ENCODE measurements around the gene TLCD2.

Gene TLCD2, protein sequence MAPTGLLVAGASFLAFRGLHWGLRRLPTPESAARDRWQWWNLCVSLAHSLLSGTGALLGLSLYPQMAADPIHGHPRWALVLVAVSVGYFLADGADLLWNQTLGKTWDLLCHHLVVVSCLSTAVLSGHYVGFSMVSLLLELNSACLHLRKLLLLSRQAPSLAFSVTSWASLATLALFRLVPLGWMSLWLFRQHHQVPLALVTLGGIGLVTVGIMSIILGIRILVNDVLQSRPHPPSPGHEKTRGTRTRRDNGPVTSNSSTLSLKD

DNA sequence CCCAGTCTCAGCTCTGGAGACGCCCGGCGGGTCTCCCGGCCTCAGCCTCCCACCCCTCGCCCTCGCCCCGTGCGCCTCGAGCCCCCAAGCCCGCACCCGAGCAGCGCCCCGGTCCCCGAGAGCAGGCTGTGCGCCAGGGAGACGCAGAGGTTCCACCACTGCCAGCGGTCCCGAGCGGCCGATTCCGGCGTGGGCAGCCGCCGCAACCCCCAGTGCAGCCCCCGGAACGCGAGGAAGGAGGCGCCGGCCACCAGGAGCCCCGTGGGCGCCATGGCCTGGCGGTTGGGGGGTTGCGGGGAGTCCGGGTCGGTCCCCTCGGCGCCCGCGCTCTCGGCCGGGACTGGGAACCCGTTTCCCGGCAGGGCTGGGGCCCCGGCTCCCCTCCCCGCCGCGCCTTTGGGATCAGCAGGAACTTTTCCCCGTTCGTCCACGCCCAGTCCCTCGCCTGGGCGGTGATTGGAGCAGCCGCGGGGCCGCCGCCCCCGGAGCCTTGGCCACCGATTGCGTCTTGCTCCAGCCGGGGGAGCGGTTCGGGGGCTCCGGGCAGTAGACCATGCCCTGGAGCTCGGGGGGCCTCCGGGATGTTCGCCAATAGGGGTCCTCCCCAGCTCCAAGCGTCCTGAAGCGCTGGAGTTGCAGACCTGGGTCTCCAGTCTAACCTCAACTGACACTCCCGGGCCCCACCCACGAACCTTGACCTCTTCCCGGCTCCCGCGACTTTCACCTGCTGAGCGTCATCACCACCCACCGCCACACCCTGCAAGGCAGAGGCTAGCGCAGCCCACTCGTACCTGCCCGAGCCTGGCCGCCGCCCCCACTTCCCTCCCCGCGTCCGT, at the start of gene TLCD2:
Gene TLCD2 (minus strand): TSS at position 407 of the 836 bp plus-strand sequence. CDS start 135 bp downstream, at position 272.
- CTCF ChIA-PET: no interaction called here
- Mint-ChIP-seq H3K27me3 (peaks cover 92% of the 10 kb centered on the region), H3K4me3 (peak within 1 kb of the TSS; percentile 47), H3K27ac (no peak within 1 kb of the TSS), H3K4me1 (peaks cover 33% of the 10 kb centered on the region), H3K9me3 (no peaks in the 10 kb centered on the region), H3K36me3 (peaks cover 17% of the 10 kb centered on the region)
- peak; percentile 36 for DNase-seq

DNA sequence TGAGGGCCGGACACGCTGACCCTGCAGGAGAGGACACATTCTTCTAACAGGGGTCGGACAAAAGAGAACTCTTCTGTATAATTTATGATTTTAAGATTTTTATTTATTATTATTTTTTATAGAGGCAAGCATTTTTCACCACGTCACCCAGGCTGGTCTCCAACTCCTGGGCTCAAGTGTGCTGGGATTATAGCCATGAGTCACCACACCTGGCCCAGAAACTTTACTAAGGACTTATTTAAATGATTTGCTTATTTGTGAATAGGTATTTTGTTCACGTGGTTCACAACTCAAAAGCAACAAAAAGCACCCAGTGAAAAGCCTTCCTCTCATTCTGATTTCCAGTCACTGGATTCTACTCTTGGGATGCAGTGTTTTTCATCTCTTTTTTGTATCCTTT, 49.4 kb upstream of the TLCD2 start:
- H3K4me3 Mint-ChIP-seq: no peak overlapping the region
- H3K9me3 Mint-ChIP-seq: peaks cover 1% of the 10 kb centered on the region
- DNase-seq: no peak
- CTCF ChIA-PET: no interaction called here
- peaks cover 3% of the 10 kb centered on the region for H3K36me3 Mint-ChIP-seq
- H3K27me3 Mint-ChIP-seq: peaks cover 47% of the 10 kb centered on the region
- H3K4me1 Mint-ChIP-seq: peaks cover 32% of the 10 kb centered on the region
- no peak overlapping the region for H3K27ac Mint-ChIP-seq

DNA sequence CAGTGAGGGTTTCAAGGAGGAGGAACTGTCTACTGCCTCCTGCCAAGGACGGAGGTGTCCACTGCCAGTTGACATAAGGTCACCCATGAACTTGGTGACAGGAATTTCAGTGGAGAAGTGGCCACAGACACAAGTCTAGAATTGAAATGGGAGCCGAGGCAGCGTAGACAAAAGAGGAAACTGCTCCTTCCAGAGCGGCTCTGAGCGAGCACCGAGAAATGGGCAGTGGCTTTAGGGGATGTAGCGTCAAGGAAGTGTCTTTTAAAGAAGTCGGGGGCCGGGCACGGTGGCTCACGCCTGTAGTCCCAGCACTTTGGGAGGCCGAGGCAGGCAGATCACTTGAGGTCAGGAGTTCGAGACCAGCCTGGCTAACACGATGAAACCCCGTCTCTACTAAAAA, 48.6 kb upstream of the TLCD2 start:
- Mint-ChIP-seq H3K27me3 (peaks cover 53% of the 10 kb centered on the region), H3K9me3 (no peaks in the 10 kb centered on the region), H3K4me1 (peaks cover 24% of the 10 kb centered on the region), H3K4me3 (no peak overlapping the region), H3K27ac (no peak overlapping the region), H3K36me3 (no peaks in the 10 kb centered on the region)
- DNase-seq: no peak
- CTCF ChIA-PET: no interaction called here

DNA sequence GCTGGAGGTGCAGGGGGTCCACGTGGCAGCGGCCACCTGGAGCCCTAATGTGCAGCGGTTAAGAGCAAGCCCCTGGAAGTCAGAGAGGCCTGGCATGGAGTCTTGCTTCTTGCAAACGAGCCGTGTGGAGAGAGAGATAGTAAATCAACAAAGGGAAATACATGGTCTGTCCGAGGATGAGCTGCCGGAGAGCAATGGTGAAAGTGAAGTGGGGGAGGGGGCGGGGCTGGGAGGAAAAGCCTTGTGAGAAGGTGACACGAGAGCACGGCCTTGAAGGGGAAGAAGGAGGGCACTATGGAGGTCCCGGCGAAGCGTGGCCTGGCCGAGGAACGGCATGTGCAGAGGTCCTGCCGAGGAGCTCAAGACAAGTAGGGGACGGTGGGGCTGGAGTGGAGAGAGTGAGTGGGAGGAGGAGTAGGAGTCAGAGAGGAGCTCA, 45.7 kb upstream of the TLCD2 start:
- Mint-ChIP-seq H3K27ac (no peak overlapping the region), H3K4me1 (peaks cover 4% of the 10 kb centered on the region), H3K27me3 (peaks cover 67% of the 10 kb centered on the region), H3K9me3 (no peaks in the 10 kb centered on the region), H3K36me3 (no peaks in the 10 kb centered on the region), H3K4me3 (no peak overlapping the region)
- CTCF ChIA-PET: no interaction called here
- DNase-seq: no peak

DNA sequence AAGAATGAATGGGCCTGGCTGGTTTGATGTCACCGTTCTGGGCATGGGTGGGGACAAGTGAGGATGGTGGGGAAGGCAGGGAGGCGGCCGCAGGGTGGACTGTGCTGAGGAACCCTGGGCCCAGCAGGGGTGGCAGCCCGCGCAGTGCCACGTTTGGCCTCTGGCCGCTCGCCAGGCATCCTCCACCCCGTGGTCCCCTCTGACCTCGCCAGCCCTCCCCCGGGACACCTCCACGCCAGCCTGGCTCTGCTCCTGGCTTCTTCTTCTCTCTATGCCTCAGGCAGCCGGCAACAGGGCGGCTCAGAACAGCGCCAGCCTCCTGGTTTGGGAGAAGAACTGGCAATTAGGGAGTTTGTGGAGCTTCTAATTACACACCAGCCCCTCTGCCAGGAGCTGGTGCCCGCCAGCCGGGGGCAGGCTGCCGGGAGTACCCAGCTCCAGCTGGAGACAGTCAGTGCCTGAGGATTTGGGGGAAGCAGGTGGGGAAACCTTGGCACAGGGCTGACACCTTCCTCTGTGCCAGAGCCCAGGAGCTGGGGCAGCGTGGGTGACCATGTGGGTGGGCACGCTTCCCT, 45.2 kb upstream of the TLCD2 start:
- Mint-ChIP-seq H3K4me1 (peaks cover 4% of the 10 kb centered on the region), H3K4me3 (no peak overlapping the region), H3K27me3 (peaks cover 71% of the 10 kb centered on the region), H3K27ac (no peak overlapping the region), H3K9me3 (no peaks in the 10 kb centered on the region), H3K36me3 (no peaks in the 10 kb centered on the region)
- DNase-seq: no peak
- CTCF ChIA-PET: no interaction called here

DNA sequence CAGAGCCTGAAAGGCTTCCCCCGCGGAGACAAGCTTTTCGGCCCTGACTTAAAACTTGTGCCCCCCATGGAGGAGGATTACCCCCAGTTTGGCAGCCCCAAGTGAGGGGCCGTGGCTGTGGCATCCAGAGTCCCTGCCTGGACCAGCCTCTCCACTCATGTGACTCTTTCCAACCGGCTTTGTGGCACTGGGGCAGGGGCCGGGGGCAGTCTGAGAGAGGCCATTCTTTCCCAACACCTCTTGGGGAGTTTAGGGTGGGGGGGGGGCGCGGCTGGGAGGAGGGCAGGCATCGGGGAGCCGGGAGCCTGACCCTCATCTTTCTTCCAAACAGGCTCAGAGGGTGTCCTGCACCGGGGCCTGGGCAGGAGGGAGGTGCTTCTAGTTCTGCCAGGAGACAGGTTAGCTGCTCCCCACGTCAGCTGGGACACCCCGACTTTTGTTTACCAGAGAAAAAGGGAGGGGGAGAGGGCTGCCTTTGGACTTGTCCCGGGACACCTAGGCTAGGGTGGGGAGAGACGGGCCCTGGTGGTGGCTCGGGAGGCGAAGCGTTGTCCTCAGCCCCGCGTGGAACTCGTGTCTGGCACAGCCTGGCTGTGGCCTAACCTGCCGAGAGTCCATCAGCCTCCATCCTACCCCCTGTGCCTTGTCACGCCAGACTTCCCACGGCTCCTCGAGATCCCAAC, 44.4 kb upstream of the TLCD2 start:
- Mint-ChIP-seq H3K36me3 (no peaks in the 10 kb centered on the region), H3K9me3 (no peaks in the 10 kb centered on the region), H3K4me1 (peaks cover 4% of the 10 kb centered on the region), H3K4me3 (no peak overlapping the region), H3K27ac (no peak overlapping the region), H3K27me3 (peaks cover 67% of the 10 kb centered on the region)
- CTCF ChIA-PET: interaction anchor here (0.8 kb wide), 1 partner anchor 9 kb away, joined by 3 read pairs; no protein-coding TSS in a partner anchor
- DNase-seq: no peak

DNA sequence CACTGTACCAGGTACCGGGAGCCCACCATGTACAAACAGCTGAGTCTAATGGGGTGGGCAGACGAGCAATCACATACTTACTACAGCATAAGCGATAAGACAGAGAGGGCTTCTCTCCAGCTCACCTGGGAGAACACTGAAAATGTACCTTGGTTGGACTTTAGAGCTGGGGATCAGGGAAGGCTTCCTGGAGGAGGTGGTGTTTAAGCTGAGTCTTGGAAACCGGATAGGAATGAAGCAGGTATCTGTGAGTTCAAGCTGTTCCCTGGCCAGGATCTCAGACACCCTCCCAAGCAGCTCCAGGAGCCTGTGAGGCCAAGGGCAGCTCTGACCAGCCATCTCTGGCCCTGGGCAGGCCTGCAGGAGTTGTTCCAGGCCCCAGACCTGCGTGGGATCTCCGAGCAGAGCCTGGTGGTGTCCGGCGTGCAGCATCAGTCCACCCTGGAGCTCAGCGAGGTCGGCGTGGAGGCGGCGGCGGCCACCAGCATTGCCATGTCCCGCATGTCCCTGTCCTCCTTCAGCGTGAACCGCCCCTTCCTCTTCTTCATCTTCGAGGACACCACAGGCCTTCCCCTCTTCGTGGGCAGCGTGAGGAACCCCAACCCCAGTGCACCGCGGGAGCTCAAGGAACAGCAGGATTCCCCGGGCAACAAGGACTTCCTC, 43.7 kb upstream of the TLCD2 start:
- Mint-ChIP-seq H3K27me3 (peaks cover 63% of the 10 kb centered on the region), H3K4me1 (peaks cover 4% of the 10 kb centered on the region), H3K27ac (no peak overlapping the region), H3K4me3 (no peak overlapping the region), H3K9me3 (no peaks in the 10 kb centered on the region), H3K36me3 (no peaks in the 10 kb centered on the region)
- CTCF ChIA-PET: interaction anchor here (0.8 kb wide), 1 partner anchor 10 kb away, joined by 3 read pairs; no protein-coding TSS in a partner anchor
- DNase-seq: no peak

DNA sequence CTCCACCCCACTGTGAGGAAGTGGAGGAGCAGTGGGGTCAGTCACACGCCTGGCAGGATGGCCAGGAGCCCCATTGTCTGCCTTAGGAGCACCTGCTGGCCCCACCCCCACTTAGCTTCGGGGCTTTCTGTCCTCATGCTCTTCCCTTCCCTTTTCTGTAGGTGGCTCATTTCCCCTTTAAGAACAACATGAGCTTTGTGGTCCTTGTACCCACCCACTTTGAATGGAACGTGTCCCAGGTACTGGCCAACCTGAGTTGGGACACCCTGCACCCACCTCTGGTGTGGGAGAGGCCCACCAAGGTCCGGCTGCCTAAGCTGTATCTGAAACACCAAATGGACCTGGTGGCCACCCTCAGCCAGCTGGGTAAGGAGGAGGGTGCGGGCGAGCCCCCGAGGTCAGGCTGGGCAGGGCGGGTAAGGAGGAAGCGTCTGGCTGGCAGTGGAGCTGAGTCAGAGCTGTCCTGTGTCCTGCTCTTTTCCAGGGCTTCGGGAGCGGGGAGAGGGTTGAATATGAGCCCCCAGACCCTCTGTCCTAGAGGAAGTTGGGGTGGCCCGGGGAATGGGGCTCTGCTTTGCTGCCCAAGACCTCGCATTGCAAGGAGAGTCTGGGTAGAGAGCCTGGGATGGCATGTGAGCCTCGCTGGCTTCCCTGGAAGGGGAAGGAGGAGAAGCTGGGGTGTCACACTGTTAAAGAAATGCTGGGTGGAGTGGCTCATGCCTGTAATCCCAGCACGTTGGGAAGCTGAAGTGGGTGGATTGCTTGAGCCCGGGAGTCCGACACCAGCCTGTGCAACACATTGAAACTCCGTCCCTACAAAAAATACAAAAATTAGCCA, 42.5 kb upstream of the TLCD2 start:
- CTCF ChIA-PET: no interaction called here
- no peak for DNase-seq
- Mint-ChIP-seq H3K27me3 (peaks cover 63% of the 10 kb centered on the region), H3K9me3 (no peaks in the 10 kb centered on the region), H3K4me1 (peaks cover 4% of the 10 kb centered on the region), H3K36me3 (no peaks in the 10 kb centered on the region), H3K4me3 (no peak overlapping the region), H3K27ac (no peak overlapping the region)

DNA sequence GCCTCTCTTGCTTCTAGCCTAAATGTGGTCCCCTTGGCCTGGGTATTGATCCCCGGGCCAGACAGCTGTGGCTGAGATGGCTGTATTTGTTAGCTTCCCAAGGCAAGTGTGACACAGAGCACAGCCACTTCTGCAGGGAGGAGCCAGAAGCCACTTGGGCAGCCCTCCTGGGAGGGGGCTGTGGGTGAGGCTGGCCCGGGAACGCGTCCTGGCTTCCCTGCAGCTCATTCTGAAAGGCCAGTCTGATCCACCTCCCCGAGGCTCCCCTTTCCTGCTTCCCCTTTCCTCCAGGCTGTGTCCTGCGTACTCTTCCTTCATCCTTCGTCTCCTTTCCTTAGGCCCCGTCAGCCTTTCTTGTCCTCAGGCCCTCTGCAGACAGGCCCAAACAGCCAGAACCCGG, 40.5 kb upstream of the TLCD2 start:
- no peak for DNase-seq
- H3K27ac Mint-ChIP-seq: no peak overlapping the region
- H3K4me1 Mint-ChIP-seq: peaks cover 4% of the 10 kb centered on the region
- H3K9me3 Mint-ChIP-seq: no peaks in the 10 kb centered on the region
- CTCF ChIA-PET: no interaction called here
- H3K4me3 Mint-ChIP-seq: no peak overlapping the region
- no peaks in the 10 kb centered on the region for H3K36me3 Mint-ChIP-seq
- peaks cover 51% of the 10 kb centered on the region for H3K27me3 Mint-ChIP-seq

DNA sequence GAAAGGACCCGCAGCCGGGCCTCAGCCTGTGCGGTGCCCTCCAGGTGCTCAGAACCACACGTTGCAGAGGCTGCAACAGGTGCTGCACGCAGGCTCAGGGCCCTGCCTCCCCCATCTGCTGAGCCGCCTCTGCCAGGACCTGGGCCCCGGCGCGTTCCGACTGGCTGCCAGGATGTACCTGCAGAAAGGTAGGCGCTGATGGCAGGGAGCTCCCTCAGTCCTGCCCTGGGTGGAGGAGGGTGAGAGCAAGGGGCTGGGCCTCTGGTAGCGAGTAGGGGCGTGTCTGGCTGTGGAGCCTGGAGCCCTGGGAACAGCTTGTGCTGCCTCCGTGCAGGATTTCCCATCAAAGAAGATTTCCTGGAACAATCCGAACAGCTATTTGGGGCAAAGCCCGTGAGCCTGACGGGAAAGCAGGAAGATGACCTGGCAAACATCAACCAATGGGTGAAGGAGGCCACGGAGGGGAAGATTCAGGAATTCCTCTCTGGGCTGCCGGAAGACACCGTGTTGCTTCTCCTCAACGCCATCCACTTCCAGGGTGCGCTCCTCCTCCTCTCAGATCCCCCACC, 36.9 kb upstream of the TLCD2 start:
- Mint-ChIP-seq H3K9me3 (no peaks in the 10 kb centered on the region), H3K27me3 (peaks cover 28% of the 10 kb centered on the region), H3K27ac (no peak overlapping the region), H3K36me3 (no peaks in the 10 kb centered on the region), H3K4me3 (no peak overlapping the region), H3K4me1 (no peaks in the 10 kb centered on the region)
- no peak for DNase-seq
- CTCF ChIA-PET: no interaction called here

DNA sequence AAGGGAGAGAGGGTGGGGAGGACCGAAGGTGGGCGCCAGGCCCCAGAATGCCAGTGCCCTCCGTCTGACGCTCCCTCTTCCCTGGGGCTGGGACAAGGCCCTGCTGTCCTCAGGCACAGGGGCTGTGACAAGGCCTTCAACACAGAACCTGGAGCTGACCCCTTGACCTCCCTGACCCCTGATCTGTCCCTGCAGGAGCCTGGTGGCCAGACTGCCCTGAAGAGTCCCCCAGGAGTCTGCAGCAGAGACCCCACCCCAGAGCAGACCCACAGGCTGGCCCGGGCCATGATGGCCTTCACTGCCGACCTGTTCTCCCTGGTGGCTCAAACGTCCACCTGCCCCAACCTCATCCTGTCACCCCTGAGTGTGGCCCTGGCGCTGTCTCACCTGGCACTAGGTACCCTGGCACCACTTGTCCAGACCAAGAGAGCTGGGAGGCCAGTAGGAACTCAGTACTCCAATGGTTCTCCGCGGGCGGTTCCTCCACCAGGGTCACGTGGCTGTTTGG, 35.4 kb upstream of the TLCD2 start:
- H3K4me3 Mint-ChIP-seq: no peak overlapping the region
- no peak overlapping the region for H3K27ac Mint-ChIP-seq
- peaks cover 25% of the 10 kb centered on the region for H3K27me3 Mint-ChIP-seq
- DNase-seq: no peak
- no peaks in the 10 kb centered on the region for H3K36me3 Mint-ChIP-seq
- H3K9me3 Mint-ChIP-seq: no peaks in the 10 kb centered on the region
- CTCF ChIA-PET: no interaction called here
- no peaks in the 10 kb centered on the region for H3K4me1 Mint-ChIP-seq

DNA sequence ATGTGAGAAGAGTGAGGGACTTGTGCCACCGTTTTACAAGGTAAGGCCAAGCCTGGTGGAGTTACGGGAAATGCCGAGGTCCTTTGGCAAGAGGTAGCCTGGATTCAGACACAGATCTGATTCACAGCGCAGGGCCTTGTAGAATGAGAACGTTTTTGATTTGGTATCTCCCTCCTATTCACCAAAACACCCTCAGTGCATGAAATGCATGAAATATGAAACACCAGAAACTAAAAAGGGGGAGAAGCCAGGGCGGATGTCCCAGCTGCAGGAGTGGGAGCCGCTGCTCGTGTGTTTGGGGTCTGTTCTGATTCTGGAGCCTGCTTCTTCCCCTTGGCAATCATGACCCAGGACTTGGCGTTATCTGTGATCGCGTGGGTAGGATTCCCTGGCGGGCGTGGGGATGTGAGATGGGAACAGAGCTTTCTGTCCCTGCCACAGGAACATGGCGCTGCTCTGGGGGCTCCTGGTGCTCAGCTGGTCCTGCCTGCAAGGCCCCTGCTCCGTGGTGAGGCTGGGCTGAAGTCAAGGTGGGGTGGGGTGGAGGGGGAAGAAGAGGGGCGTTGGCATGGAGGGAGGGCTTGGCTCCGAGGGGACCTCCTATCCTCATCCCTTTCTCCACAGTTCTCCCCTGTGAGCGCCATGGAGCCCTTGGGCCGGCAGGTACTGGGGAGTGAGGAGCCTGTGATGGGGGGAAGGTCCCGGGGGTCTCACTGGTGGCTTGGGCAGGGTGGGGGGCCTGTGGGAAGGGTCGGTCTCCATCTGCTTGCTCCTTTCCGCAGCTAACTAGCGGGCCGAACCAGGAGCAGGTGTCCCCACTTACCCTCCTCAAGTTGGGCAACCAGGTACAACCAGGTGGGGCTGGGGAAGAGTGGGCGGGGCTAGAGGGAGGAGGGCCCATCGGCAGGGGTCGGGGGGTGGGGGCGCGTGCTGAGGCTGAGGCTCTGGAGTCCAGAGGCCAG, 34.7 kb upstream of the TLCD2 start:
- CTCF ChIA-PET: no interaction called here
- no peaks in the 10 kb centered on the region for H3K4me1 Mint-ChIP-seq
- DNase-seq: no peak
- H3K4me3 Mint-ChIP-seq: no peak overlapping the region
- H3K36me3 Mint-ChIP-seq: no peaks in the 10 kb centered on the region
- H3K9me3 Mint-ChIP-seq: no peaks in the 10 kb centered on the region
- H3K27me3 Mint-ChIP-seq: peaks cover 24% of the 10 kb centered on the region
- no peak overlapping the region for H3K27ac Mint-ChIP-seq

All from activated naive CD4-positive, alpha-beta T cell treated with anti-CD3 and anti-CD28 coated beads, Interleukin-2, amount 10 ng/mL, durations not matched to agents 7 days and 5 days (primary cell).